ENCODE data around the gene ITPA. TPM values are rescaled to one million over a fixed set of nuclear protein-coding genes. Genes with fewer than 3 reads are reported as not detected.

Gene ITPA
- total RNA-seq, 6 experiments from 2014 or later = 62.3 to 76.7 (median 70.2) TPM

GRCh38 chr20:3192226-3193015, 16.9 kb upstream of the ITPA start:
- H3K27ac Mint-ChIP-seq = no peak overlapping the region
- no peak overlapping the region for H3K4me3 Mint-ChIP-seq
- no peaks in the 10 kb centered on the region; the same call in 1 of the 2 replicates for H3K27me3 Mint-ChIP-seq (ENCODE audit: insufficient read depth)
- no peaks in the 10 kb centered on the region for H3K4me1 Mint-ChIP-seq (ENCODE audit: low read depth)
- no peak for TF ChIP-seq CTCF (IDR thresholded peaks at IDR 0.05)
- peaks cover 18% of the 10 kb centered on the region for H3K36me3 Mint-ChIP-seq (ENCODE audit: low read depth)
- no peak for DNase-seq
- H3K9me3 Mint-ChIP-seq = no peaks in the 10 kb centered on the region

DNA sequence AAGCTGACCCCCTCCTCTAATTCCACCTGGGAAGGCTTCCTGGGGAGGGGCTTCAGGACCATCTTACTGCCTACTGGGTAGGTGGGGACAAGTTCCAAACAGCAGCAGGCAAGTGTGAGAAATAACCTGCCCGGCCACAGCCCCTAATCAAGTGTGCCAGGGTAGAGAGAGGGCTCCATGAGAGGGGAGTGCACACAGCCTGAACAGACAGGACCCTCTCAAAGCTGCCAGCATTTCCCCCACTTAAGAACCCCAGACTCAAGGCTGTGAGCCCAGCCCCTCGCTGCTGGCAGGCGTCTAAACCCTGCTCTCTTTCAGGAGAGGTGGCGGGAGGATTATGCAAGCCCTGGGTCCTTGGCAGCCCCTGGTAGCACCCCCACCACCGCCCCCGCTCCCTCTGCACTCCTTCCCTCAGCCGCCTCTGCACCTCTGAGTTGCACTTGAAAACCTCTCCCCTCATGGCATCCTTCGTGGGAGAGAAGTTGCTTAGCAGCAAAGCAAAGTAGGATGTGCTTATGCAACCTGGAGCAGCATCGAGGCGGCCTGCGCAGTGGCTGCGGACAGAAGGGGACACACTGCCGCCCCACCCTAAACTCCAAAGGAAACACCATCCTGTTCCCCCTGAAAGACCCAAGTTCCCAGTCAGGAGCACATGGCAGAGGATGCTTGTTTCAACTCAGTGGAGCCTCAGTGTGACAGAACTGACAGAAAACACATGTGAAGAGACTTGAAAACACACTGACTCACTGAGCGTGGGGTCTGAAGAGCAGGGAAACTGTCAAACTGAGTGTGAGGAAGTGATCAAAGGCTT, 15.3 kb upstream of the ITPA start:
- Mint-ChIP-seq H3K36me3 (ENCODE audit: low read depth) (peaks cover 18% of the 10 kb centered on the region), H3K27me3 (ENCODE audit: insufficient read depth) (no peaks in the 10 kb centered on the region; the same call in 1 of the 2 replicates), H3K4me3 (no peak overlapping the region), H3K9me3 (no peaks in the 10 kb centered on the region), H3K4me1 (ENCODE audit: low read depth) (no peaks in the 10 kb centered on the region), H3K27ac (no peak overlapping the region)
- DNase-seq = no peak
- no peak for TF ChIP-seq CTCF (IDR thresholded peaks at IDR 0.05)

DNA sequence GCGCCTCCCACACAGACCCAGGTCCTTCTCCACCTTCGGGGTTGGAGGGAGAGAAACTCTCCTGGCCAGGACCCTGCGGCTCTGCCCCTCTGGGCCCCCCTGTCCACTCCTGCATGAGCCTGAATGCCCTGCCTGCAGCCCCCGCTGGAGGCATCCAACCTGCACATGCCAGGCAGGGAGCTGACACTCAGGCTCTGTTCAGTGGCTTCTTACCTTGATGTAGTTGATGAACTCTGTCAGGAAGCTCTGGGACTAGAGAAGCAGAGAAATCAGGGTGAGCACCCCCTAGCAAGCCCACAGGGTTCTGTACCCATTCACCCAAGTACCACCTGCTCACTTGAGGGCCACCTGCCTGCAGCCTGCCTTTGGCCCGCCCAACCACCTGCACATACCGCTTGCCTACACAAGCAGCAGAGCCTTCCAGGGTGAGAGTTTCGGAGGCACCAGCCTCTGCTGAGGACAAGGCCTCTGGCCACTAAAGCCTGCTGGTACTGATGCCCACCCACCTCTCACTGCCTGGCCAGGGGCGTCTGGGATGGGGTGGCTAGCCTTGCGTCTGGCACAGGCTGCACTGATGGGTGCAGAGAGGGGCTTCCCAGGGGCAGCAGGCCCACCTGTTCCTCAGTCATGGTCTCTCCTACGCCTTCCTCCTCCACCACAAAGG, 14.5 kb upstream of the ITPA start:
- H3K36me3 Mint-ChIP-seq (ENCODE audit: low read depth) = peaks cover 14% of the 10 kb centered on the region; the same call in 1 of the 2 replicates
- no peak overlapping the region for H3K27ac Mint-ChIP-seq
- DNase-seq = no peak
- H3K4me1 Mint-ChIP-seq (ENCODE audit: low read depth) = no peaks in the 10 kb centered on the region
- no peaks in the 10 kb centered on the region for H3K27me3 Mint-ChIP-seq (ENCODE audit: insufficient read depth)
- H3K4me3 Mint-ChIP-seq = no peak overlapping the region
- H3K9me3 Mint-ChIP-seq = no peaks in the 10 kb centered on the region
- TF ChIP-seq CTCF (IDR thresholded peaks at IDR 0.05) = no peak

DNA sequence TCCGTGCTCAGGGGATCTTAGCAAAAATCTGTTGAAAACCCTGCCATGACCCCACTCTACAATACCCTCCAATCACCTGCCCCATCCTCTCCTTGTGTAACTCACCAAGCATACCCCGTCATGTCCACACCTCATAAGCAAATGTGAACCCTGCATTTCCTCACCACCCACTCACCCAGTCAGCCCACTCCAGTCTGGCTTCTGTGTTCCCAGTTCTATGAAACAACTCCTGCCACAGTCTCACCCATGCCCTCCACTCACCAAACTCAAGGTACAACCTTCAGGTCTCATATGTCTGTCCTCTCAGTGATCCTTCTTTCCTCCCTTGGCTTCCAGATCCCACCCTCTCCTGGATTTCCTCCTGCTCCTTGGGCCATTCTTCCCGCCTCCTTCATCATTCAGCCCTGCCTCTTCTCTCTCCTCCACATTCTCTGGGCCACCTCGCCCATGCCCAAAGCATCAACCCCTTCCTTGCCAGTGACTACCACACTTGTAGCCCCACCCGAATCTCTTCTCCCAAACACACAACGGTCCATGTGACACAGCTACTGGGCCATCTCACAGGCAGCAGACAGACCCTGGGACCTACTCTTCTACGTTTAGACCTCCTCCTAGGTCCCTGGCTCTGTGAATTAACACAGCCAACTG, 13.6 kb upstream of the ITPA start:
- Mint-ChIP-seq H3K27ac (no peak overlapping the region), H3K27me3 (ENCODE audit: insufficient read depth) (no peaks in the 10 kb centered on the region), H3K4me3 (no peak overlapping the region), H3K9me3 (no peaks in the 10 kb centered on the region), H3K36me3 (ENCODE audit: low read depth) (peaks cover 20% of the 10 kb centered on the region; the same call in 1 of the 2 replicates), H3K4me1 (ENCODE audit: low read depth) (no peaks in the 10 kb centered on the region)
- no peak for TF ChIP-seq CTCF (IDR thresholded peaks at IDR 0.05)
- no peak for DNase-seq

DNA sequence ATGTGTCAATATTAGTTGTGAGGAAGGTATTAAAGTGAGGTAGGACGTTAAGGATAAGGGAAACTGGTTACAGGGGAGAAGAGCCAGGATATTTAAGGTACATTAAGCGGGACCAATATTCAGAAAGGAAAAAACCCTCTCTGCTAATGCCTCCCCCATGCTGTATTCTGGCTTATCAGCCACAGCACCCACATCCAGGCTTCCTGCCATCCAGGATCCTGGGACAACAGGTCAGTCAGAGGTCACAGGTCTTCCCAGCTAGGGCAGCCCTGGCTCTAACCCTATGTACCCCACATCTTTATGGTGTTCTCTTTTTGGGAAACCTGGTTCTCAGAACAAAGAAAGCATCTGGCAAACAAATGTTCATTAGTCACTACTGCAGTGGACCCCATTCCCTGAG, 10.1 kb upstream of the ITPA start:
- Mint-ChIP-seq H3K4me3 (no peak overlapping the region), H3K36me3 (ENCODE audit: low read depth) (peaks cover 15% of the 10 kb centered on the region; the same call in 1 of the 2 replicates), H3K27ac (no peak overlapping the region), H3K9me3 (no peaks in the 10 kb centered on the region), H3K27me3 (ENCODE audit: insufficient read depth) (no peaks in the 10 kb centered on the region), H3K4me1 (ENCODE audit: low read depth) (peaks cover 6% of the 10 kb centered on the region; the same call in 1 of the 2 replicates)
- no peak for TF ChIP-seq CTCF (IDR thresholded peaks at IDR 0.05)
- DNase-seq = no peak
